Lower leg skin (tissue), 4 donors: ENCODE data around the gene LSM5. TPM values are rescaled to one million over a fixed set of nuclear protein-coding genes. Genes with fewer than 3 reads are reported as not detected.
A peak's percentile ranks its signal among the peaks of the same experiment; 100 is the strongest.

Experiments used
- DNase-seq, 2 donors: peaks; one replicate each; pipeline ENCODE4 v3.0.0-alpha.2; 2019; ENCODE audit warnings: low spot score in 2 of 2
- H3K4me3 ChIP-seq: fragments of 200-600 bp; sonication (generic); 2 replicates; pipeline ENCODE4 v1.5.1; 2017; ENCODE audit warnings: mild to moderate bottlenecking, low read depth; ENCODE audit not compliant: poor library complexity, severe bottlenecking
- POLR2A ChIP-seq, 2 donors: fragments of 450-650 bp; IDR thresholded peaks; one replicate each; pipeline ENCODE4 v1.6.1; 2016 to 2017; ENCODE audit warnings: antibody characterized with exemption in 2 of 2, mild to moderate bottlenecking in 1 of 2, moderate library complexity in 1 of 2
- WGBS, 2 donors: methylation state at CpG; one replicate each; pipeline ENCODE4 v1.1.5; 2018; 5-methylcytosine and 5-hydroxymethylcytosine counted together
- intact Hi-C: fragments of 100-400 bp; cut with DNase I; formaldehyde crosslinking; loops from one replicate; pipeline ENCODE4 v1.15.0; 2023; ENCODE audit warnings: low total_unique reads
- total RNA-seq, 4 donors: library from RNA; depleted of rRNA; stranded (reverse); fragments of >200 nt; gene quantifications; one replicate each; pipeline ENCODE4 v1.1.0, GENCODE V29; 2016
- TF ChIP-seq, protein P1 (sequence below), 3 donors: fragments of 450-650 bp; IDR thresholded peaks; one replicate each; pipeline ENCODE4 v1.5.1; 2016; ENCODE audit warnings: antibody characterized with exemption in 3 of 3, mild to moderate bottlenecking in 3 of 3, moderate library complexity in 2 of 3

Gene LSM5
- total RNA-seq, 4 donors from 2014 or later, result 10.7 to 15.0 (median 12.4) TPM

DNA sequence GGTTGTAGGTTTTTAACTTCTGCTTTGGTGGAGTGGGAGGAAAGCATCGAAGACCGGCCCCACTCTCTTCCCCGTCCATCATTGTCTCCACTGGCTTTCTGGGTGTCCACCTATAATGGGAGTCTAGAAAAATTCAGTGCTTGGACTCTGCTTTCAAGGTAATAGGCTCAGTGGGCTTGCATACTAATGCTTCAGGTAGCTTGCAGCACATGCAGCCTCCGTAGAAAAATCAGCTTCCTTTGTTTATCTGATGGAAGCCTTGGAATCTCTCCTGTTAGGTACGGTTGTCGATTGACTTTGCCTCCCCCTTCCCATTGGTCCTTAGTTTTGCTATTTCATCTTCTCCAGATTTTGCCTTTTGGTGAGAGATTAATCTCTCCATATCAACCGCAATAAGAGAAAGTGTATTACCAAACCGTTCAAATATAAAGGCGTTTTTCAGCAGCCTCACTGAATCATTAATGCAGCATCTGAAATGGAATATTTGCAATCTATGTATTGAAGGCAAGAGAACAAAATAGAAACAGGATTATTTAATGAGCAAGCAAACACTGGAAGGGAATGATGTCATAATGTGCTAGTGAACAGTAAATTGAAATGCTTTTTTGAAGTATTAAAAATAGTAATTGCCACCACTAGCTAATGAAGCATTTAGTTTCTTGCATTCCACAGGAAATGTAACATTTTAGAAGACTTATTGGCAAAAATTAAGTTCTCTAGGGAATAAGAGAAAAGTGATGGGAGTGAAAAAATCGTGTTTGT, 6.1 kb upstream of the LSM5 start:
- WGBS, 2 donors, result 3 to 4% methylated on average over 10 of the region's 10 CpGs
- intact Hi-C loops, result no loop called here
- TF ChIP-seq POLR2A (IDR thresholded peaks at IDR 0.05), result no peak
- TF ChIP-seq, protein P1, sequence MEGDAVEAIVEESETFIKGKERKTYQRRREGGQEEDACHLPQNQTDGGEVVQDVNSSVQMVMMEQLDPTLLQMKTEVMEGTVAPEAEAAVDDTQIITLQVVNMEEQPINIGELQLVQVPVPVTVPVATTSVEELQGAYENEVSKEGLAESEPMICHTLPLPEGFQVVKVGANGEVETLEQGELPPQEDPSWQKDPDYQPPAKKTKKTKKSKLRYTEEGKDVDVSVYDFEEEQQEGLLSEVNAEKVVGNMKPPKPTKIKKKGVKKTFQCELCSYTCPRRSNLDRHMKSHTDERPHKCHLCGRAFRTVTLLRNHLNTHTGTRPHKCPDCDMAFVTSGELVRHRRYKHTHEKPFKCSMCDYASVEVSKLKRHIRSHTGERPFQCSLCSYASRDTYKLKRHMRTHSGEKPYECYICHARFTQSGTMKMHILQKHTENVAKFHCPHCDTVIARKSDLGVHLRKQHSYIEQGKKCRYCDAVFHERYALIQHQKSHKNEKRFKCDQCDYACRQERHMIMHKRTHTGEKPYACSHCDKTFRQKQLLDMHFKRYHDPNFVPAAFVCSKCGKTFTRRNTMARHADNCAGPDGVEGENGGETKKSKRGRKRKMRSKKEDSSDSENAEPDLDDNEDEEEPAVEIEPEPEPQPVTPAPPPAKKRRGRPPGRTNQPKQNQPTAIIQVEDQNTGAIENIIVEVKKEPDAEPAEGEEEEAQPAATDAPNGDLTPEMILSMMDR (IDR thresholded peaks at IDR 0.05), result no peak
- DNase-seq, result no peak
- peak overlapping the region; percentile 94 for H3K4me3 ChIP-seq

DNA sequence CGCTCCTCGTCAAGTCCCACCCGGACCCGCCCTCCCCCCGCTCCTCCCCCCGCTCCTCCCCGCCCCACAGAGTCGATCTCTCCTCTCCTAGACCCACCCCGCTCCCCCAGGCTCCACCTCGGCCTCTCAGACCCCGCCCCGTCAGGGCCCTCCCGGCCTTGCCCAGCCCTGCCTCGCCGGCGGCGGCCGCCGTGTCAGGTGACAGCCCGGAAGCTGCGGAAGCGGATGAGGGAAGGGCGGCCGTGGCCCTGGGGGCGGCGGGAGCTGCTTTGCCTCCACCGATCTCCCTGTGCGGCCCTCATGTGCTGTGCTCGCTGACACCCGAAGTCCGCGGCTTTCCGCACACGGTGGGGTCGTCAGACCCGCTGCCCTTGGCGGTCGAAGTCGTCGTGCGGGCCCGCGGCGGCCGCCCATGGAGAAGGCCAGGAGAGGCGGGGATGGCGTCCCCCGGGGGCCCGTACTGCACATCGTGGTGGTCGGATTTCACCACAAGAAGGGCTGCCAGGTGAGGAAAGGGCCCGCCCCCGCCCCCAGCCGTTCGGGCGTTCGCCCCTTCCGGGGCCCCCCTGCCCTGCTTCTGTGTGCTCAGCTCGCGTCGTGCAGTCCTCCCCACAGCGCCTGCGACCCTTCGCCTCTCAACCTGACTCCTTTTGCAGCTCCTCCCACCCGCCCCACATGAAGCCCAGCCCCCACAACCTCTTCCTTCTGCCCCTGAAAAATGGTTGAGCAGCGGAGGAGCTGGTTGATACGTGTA, 5.3 kb upstream of the LSM5 start, which contains the start of gene AVL9:
TSS of gene AVL9 (plus strand) at position 192 of the 754 bp plus-strand sequence. CDS start at position 413, 221 bp downstream.
- peak within 1 kb of the TSS; percentile 94 for H3K4me3 ChIP-seq
- TF ChIP-seq, protein P1 (IDR thresholded peaks at IDR 0.05), result no peak
- peak in 1 of 2 donors; percentile 56 for TF ChIP-seq POLR2A (IDR thresholded peaks at IDR 0.05)
- DNase-seq, result peak; percentile 97 to 99
- 0 to 1% methylated on average over 29 to 37 of the region's 67 CpGs for WGBS, 2 donors
- intact Hi-C loops, result no loop called here

DNA sequence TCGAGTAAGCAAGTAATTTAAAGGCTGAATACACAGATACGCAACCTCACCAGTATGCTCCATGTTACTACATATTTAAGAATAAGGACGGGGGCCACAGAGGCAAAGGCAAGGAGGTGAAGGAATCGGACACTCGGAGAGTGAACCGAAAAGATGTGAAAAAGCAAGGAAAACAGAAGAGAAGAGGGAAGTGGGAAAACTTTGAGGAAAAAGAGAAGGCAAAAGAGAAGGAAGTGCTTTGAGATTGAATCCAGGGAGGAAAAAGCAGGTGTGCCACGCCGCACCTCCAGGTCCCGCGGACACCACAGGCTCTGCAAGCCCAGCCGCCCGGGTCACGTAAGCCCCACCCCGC, 4.7 kb upstream of the LSM5 start:
- H3K4me3 ChIP-seq, result peak overlapping the region; percentile 53
- 0% methylated on average over 14 of the region's 14 CpGs for WGBS, 2 donors
- TF ChIP-seq, protein P1 (IDR thresholded peaks at IDR 0.05), result no peak
- TF ChIP-seq POLR2A (IDR thresholded peaks at IDR 0.05), result no peak
- intact Hi-C loops, result no loop called here
- no peak for DNase-seq

DNA sequence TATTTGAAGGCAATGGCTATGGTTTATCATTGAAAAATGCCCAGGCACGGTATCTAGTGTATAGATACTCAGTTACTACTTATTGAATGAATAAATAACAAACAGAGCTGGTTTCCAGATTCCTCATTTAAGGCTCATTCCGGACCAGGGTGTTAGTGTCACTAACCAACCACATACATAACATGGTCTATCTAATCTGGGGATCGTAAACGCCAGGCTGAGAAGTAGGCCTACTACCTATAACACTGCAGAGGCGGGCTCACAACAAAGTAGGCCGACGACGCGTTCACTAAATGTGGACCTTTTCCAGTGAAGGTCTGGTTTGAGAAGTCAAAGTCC, 423 bp downstream of the LSM5 start:
- H3K4me3 ChIP-seq, result peak overlapping the region; percentile 76
- 1 to 3% methylated on average over 9 of the region's 9 CpGs for WGBS, 2 donors
- TF ChIP-seq, protein P1 (IDR thresholded peaks at IDR 0.05), result no peak
- TF ChIP-seq POLR2A (IDR thresholded peaks at IDR 0.05), result no peak
- DNase-seq, result no peak
- intact Hi-C loops, result no loop called here

DNA sequence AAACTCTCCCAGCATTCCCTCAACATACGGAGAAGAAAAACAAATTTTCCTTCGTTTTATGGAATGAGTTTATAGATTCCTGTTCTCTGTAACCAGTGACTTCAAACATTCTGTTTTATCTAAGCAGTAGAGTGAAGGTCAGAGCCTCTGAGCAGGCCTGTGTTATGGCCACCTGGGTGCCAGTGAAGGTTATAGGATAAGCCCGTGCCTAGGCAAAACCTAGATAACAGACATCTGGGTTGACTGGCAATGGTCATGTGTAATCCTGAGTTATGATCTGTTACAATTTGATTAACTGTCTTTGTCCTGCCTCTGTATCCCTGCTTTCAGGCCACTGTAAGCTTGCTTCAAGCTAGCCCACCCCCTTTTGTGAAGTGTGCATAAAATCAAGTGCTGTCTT, 8.3 kb downstream of the LSM5 start:
- WGBS, 2 donors, result 68 to 69% methylated on average over 3 of the region's 3 CpGs
- intact Hi-C loops, result no loop called here
- H3K4me3 ChIP-seq, result no peak overlapping the region
- DNase-seq, result no peak
- TF ChIP-seq POLR2A (IDR thresholded peaks at IDR 0.05), result no peak
- TF ChIP-seq, protein P1 (IDR thresholded peaks at IDR 0.05), result no peak
